Adrenal gland (tissue), 19 donors: ENCODE data around the gene GID4. TPM values are rescaled to one million over a fixed set of nuclear protein-coding genes. Genes with fewer than 3 reads are reported as not detected.

Experiments
- DNase-seq, 7 donors: peaks; one replicate each; pipeline ENCODE4 v3.0.0-alpha.2; 2019 to 2020
- H3K27ac ChIP-seq, 5 donors: fragments of 200-600 bp; sonication (generic) in 4 of 5; 1 replicate in 3 of 5; 2 replicates in 2 of 5; pipeline versions ENCODE4 v1.5.1 to v1.8.0; 2016 to 2020; ENCODE audit warnings: mild to moderate bottlenecking in 1 of 5
- H3K27me3 ChIP-seq: fragments of 200-600 bp; 2 replicates; pipeline ENCODE4 v1.8.0; 2021
- H3K36me3 ChIP-seq, 2 donors: fragments of 200-600 bp; replicated peaks in 1 of 2; 1 replicate in 1 of 2; 2 replicates in 1 of 2; pipeline versions ENCODE4 v1.5.1 to v1.8.0; 2018 to 2022
- H3K4me1 ChIP-seq, 2 donors: fragments of 200-600 bp; replicated peaks in 1 of 2; 1 replicate in 1 of 2; 2 replicates in 1 of 2; pipeline versions ENCODE4 v1.5.1 to v1.8.0; 2018 to 2021
- H3K4me3 ChIP-seq, 4 donors: fragments of 200-600 bp; sonication (generic) in 3 of 4; one replicate each; pipeline ENCODE4 v1.5.1; 2016 to 2018
- H3K9me3 ChIP-seq, 3 donors: fragments of 200-600 bp; sonication (generic) in 1 of 3; replicated peaks in 1 of 3; 1 replicate in 2 of 3; 2 replicates in 1 of 3; pipeline versions ENCODE4 v1.5.1 to v1.8.0; 2016 to 2021
- CTCF ChIP-seq, 6 experiments: fragments of 450-650 bp in 4 of 6; fragments of 200-600 bp in 2 of 6; sonication (generic) in 1 of 6; IDR thresholded peaks; 1 replicate in 5 of 6; 2 replicates in 1 of 6; pipeline versions ENCODE4 v1.5.1 to v1.8.0; 2016 to 2021; ENCODE audit warnings: antibody characterized with exemption in 6 of 6, mild to moderate bottlenecking in 2 of 6, moderate library complexity in 1 of 6
- POLR2A ChIP-seq, 2 donors: fragments of 450-650 bp; IDR thresholded peaks; one replicate each; pipeline ENCODE4 v1.6.1; 2017; ENCODE audit warnings: antibody characterized with exemption in 2 of 2, mild to moderate bottlenecking in 2 of 2, moderate library complexity in 1 of 2
- WGBS, 4 donors: extraction: QIAGEN DNeasy Blood & Tissue Kit in 2 of 4; methylation state at CpG; one replicate each; pipeline versions ENCODE4 v1.1.5 to v1.1.7; 2013 to 2017; 5-methylcytosine and 5-hydroxymethylcytosine counted together
- intact Hi-C, 2 donors: fragments of 100-400 bp; cut with DNase I; formaldehyde crosslinking; loops; one replicate each; pipeline versions ENCODE4 v1.14.1 to v1.15.0; 2022 to 2023
- long read RNA-seq, 10 donors: library from polyadenylated mRNA in 3 of 10; unstranded in 2 of 10; stranded (forward) in 1 of 10; transcript quantifications; one replicate each; pipeline ENCODE4 v2.0.0 and lab custom pipeline, GENCODE V29; 2021 to 2026
- polyA plus RNA-seq, 3 donors: library from polyadenylated mRNA; stranded (reverse); fragments of 200-250 nt in 2 of 3; fragments of 350-450 nt in 1 of 3; fragmentation: Illumina TruSeq in 1 of 3; extraction: RNeasy Lipid Tissue Mini Kit (QIAGEN cat#74804) in 1 of 3; gene quantifications; one replicate each; pipeline ENCODE4 v1.2.3, GENCODE V29; 2013 to 2014
- total RNA-seq, 9 donors: library from RNA; depleted of rRNA in 4 of 9; stranded (reverse); fragments of >200 nt in 4 of 9; fragments of 120-200 nt in 1 of 9; fragmentation: NEBNext Ultra II Directional in 1 of 9; extraction: Animal tissue kit (Norgen Biotek cat#: 25700) in 1 of 9; gene quantifications; one replicate each; pipeline versions ENCODE4 v1.1.0 to v1.2.4, GENCODE V29; 2013 to 2023
- donor health status: healthy with polysubstance abuse.
- donor health status: Bipolar disorder and iron deficiency.
- donor health status: DM: yes; HTN: yes; CAD: no.
- donor health status: DM: no; HTN: no; CAD: no.
- donor health status: DM: no; HTN: no; CAD: no.
- donor health status: DM: yes; HTN: yes; CAD: no.

Gene GID4
- 10 to 100 TPM in 5 of 9 donors, 1 to 10 TPM in 4; 6.3 to 16.7 (median 11.1) TPM for total RNA-seq
- polyA plus RNA-seq = 10 to 100 TPM in 1 of 3 donors, 1 to 10 TPM in 2; 4.2 to 10.5 (median 4.3) TPM
- long read RNA-seq, donor 1, full-length matches to known transcripts = 5 of 5 reads
- long read RNA-seq, donor 1, partial matches to known transcripts = 0 of 5 reads
- long read RNA-seq, donor 1, other reads (novel, unspliced or antisense) = 0 of 5 reads
- long read RNA-seq, donor 2, full-length matches to known transcripts = 1 of 1 reads
- long read RNA-seq, donor 2, partial matches to known transcripts = 0 of 1 reads
- long read RNA-seq, donor 2, other reads (novel, unspliced or antisense) = 0 of 1 reads
- long read RNA-seq, donor 3, full-length matches to known transcripts = 5 of 5 reads
- long read RNA-seq, donor 3, partial matches to known transcripts = 0 of 5 reads
- long read RNA-seq, donor 3, other reads (novel, unspliced or antisense) = 0 of 5 reads
- long read RNA-seq, donor 4, partial matches to known transcripts = 1 of 3 reads
- long read RNA-seq, donor 4, other reads (novel, unspliced or antisense) = 2 of 3 reads
- long read RNA-seq, donor 5, full-length matches to known transcripts = 9 of 12 reads
- long read RNA-seq, donor 5, partial matches to known transcripts = 0 of 12 reads
- long read RNA-seq, donor 5, other reads (novel, unspliced or antisense) = 3 of 12 reads
- long read RNA-seq, donor 6, full-length matches to known transcripts = 1 of 2 reads
- long read RNA-seq, donor 6, partial matches to known transcripts = 1 of 2 reads
- long read RNA-seq, donor 6, other reads (novel, unspliced or antisense) = 0 of 2 reads
- long read RNA-seq, donor 7, full-length matches to known transcripts = 3 of 3 reads
- long read RNA-seq, donor 7, partial matches to known transcripts = 0 of 3 reads
- long read RNA-seq, donor 7, other reads (novel, unspliced or antisense) = 0 of 3 reads
- long read RNA-seq, donor 8, full-length matches to known transcripts = 1 of 1 reads
- long read RNA-seq, donor 8, partial matches to known transcripts = 0 of 1 reads
- long read RNA-seq, donor 8, other reads (novel, unspliced or antisense) = 0 of 1 reads
- long read RNA-seq, donor 9, full-length matches to known transcripts = 3 of 3 reads
- long read RNA-seq, donor 9, partial matches to known transcripts = 0 of 3 reads
- long read RNA-seq, donor 9, other reads (novel, unspliced or antisense) = 0 of 3 reads
- long read RNA-seq, donor 10, full-length matches to known transcripts = 2 of 2 reads
- long read RNA-seq, donor 10, partial matches to known transcripts = 0 of 2 reads
- long read RNA-seq, donor 10, other reads (novel, unspliced or antisense) = 0 of 2 reads

- whole genome bisulfite sequencing, 4 donors = 0 to 1% (median 0%) methylated on average over 12 to 67 of the region's 67 CpGs
- peak; percentile 99 to 100 (median 100) for DNase-seq
- intact Hi-C loops = loop anchor here (5.0 to 10.0 kb wide), 5 partner anchors 54 to 357 kb away; partner anchors contain the start of gene RAI1 (in 2 of the 2)
- no peaks in the 10 kb centered on the region for H3K27me3 ChIP-seq
- H3K36me3 ChIP-seq = no peaks in the 10 kb centered on the region
- H3K27ac ChIP-seq = peak within 1 kb of the TSS in 3 of 5 donors; percentile 55 to 82 (median 72)
- peaks cover 27 to 52% of the 10 kb centered on the region in 2 donors for H3K4me1 ChIP-seq
- H3K4me3 ChIP-seq = peak within 1 kb of the TSS; percentile 43 to 98 (median 56)
- TF ChIP-seq CTCF (IDR thresholded peaks at IDR 0.05) (no peak), POLR2A (IDR thresholded peaks at IDR 0.05) (peak in 1 of 2 donors; percentile 61)
- H3K9me3 ChIP-seq = no peaks in the 10 kb centered on the region
Measured at GRCh38 chr17:18038861-18039534, at the start of gene GID4, which contains the start of gene ATPAF2. Gene GID4 (plus strand): TSS chr17:18039408. CDS start chr17:18039465, 57 bp downstream. Gene ATPAF2 (minus strand): TSS chr17:18039168. CDS start chr17:18039013, 155 bp downstream.

DNA sequence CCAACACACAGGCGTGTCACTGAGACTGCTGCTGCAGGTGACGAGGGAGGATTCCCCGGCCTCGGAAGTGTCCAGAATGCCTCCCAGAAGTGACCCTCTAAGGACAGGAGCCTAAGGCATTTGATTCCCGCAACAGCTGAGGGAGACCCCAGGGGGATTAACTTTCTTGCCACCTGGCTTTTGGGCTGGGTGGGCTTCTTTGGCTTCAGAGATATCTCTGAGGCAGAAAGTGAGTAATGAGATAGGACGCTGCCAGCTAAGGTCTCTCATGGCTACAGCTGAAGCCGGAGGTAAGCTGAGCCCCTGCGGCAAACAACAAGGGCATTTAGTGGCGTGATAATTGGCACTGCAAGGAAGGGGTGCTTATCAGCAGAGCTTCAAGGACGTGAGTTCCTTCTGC, 49.6 kb upstream of the GID4 start:
- TF ChIP-seq POLR2A (IDR thresholded peaks at IDR 0.05) = no peak
- TF ChIP-seq CTCF (IDR thresholded peaks at IDR 0.05) = no peak
- no peak for DNase-seq
- Histone ChIP-seq H3K36me3 (no peaks in the 10 kb centered on the region), H3K9me3 (no peaks in the 10 kb centered on the region), H3K4me3 (no peak overlapping the region), H3K27me3 (no peaks in the 10 kb centered on the region), H3K4me1 (peaks cover 0 to 25% of the 10 kb centered on the region in 2 donors), H3K27ac (peak overlapping the region in 1 of 5 donors; percentile 21)
- 66 to 77% (median 71%) methylated on average over 7 to 10 of the region's 10 CpGs for WGBS, 4 donors
- intact Hi-C loops = loop anchor here in 1 of 2 donors (10.0 kb wide), 1 partner anchor 45 kb away; the partner anchor contains the start of genes ATPAF2 and GID4

DNA sequence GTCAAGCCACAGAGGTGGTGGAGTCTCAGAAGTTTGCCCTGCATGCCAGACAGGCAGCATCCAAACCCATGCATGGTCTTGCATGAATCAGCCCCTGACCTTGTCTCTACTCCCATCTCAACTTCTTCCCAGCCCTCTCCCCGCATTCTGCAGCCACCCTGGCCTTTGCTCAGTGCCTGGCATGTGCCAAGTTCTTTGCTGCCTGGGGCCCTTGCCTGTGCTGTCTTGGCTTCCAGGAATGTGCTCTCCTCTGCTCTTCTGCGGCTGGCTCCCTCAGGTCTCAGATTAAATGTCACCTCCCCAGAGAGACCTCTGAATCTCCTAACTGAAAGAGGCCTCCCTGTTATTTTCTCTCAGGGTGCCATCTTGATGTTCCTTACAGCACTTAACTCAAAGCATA, 48.9 kb upstream of the GID4 start:
- 26 to 50% (median 48%) methylated on average over 2 of the region's 2 CpGs for WGBS, 4 donors
- no peak for TF ChIP-seq POLR2A (IDR thresholded peaks at IDR 0.05)
- no peak for TF ChIP-seq CTCF (IDR thresholded peaks at IDR 0.05)
- H3K36me3 ChIP-seq = no peaks in the 10 kb centered on the region

More for the DNA sequence above, 48.9 kb upstream of the GID4 start:
- Histone ChIP-seq H3K27ac (peak overlapping the region in 2 of 5 donors; percentile 37 to 45), H3K27me3 (no peaks in the 10 kb centered on the region), H3K4me1 (peaks cover 0 to 27% of the 10 kb centered on the region in 2 donors), H3K4me3 (no peak overlapping the region), H3K9me3 (no peaks in the 10 kb centered on the region)
- peak in 5 of 7 donors; percentile 29 to 54 (median 42) for DNase-seq
- intact Hi-C loops = no loop called here
